ENCODE data around the gene ANKRD33.

ANKRD33 gene

DNA sequence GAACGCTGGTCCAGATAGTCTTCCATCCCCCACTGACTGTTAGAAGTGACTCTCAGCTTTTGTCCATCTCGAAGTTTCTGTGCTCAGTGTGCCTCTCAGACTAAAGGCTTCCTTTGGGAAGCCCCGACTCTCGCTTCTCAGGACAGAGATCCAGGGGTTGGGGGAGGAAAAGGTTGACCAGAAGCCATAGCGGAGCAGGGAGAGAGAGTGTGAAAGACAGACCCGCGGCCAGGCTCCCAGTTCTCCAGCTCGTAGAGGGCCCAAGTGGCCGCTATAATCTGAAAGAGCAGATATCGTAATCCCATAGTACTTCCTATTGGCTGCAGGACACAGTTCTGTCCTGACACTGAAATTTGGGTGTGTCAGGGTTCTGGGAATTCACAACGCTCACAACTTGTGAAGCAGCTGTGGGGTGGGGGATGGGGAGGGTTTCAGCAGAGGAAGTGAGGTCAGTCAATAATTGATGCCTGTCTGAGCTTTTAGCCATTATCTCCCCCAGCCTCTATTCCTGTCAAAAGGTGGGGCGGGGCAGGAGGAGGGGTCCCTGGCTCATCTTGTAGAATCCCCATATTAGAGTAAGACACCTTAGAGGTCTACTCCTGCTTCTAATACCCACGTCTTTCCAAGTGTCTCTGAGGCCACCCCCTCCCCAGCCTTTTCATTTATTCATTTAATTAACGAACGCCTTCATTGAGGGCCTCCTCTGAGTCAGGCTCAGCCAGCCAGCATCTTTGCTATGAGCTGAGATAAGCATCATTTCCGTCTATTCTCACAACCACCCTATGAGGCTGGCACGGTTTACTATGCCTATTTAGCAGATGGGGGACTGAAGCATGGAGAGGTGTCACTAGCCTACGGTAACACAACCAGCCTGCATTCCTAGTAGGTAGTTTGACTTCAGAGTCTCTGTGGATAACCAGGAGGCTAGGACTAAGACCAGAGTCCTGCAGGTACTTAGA lies 17.8 kb downstream of the ANKRD33 start:
- peak; percentile 88 for DNase-seq

DNA sequence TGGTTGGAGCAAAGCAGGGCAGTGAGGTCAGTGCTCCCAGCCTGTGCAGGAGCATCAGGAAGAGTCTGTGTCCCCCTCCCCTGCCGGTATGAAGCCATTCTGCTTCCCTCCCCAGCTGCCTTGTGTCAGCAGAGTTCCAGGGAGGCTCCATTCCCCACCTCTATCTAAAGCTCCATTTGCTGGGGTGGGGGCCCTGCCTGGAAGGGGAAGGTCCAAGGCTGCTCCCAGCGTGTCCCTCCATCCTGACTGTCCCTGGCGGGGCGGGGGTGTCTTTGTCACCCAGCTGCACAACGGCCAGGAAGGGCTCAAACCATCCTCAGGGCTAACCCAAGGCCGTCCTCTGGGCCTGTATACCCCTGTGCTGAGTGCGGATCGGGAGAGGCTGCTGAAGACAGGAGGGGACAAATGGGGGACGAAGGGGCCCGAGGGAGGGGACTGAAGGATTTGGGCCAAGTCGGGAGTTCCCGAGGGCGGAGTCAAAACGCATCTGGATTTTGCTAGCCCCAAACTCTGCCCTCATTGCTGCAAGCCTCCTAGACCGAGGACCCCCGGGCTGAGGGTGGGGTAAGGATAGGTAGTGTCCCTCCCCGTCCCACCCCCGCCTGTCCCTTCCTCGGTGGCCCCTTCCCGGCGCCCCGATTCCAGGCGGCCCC lies 18.7 kb downstream of the ANKRD33 start:
- DNase-seq: no peak

DNA sequence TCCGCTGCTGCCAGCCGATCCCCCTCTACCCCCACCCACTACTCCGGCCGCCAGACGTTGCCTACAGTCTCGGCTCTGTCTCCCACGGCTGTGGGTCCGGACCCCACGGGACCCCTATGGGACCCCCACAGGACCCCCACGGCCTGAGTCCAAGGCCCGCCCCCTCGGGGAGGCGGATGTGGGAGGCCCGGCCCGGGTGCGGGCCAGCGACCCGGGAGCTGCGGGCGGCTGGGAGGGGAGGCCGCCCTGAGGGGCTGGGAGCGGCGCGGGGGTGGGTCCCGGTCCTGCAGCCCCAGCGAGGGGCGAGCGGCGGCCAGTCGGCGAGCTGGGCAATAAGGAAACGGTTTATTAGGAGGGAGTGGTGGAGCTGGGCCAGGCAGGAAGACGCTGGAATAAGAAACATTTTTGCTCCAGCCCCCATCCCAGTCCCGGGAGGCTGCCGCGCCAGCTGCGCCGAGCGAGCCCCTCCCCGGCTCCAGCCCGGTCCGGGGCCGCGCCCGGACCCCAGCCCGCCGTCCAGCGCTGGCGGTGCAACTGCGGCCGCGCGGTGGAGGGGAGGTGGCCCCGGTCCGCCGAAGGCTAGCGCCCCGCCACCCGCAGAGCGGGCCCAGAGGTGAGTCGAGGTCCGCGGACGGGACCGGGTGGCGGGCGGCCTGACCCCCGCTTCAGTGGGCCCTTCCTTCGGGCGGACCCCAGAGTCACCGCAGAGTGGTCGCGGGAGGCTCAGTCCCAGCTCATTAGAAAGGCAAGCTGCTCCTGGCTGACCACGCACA lies 19.4 kb downstream of the ANKRD33 start, which contains the start of gene ACVRL1:
TSS of gene ACVRL1 (plus strand) at position 422 of the 773 bp plus-strand sequence. CDS start 4,971 bp downstream, outside the sequence.
- peak; percentile 78 for DNase-seq

DNA sequence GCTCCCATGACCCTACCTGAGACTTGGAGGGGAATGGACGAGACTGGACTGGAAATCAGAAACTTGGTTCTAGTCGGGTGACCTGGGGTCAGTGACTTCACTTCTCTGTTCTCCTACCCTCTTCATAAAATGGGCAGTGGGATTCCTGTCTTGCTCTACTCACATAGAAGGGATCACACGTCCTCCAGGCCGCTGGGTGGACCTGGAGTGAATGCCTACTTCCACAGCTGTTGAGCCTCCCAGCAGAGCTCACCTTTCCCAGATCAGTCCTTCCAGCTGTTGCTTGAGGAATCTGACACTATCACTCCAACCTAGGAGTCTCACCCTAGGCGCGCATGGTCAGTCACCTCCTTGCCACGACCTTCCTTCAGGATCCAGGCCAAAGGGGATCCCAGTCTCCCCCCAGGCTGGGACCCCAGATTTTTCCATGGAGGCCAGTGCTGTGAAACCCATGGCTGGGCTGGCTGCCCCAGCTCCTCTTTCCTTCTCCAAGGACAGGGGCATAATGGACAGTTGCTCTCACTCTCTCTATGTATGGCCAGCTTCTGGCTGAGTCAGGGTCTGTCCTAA lies 20.0 kb downstream of the ANKRD33 start:
- DNase-seq: no peak

DNA sequence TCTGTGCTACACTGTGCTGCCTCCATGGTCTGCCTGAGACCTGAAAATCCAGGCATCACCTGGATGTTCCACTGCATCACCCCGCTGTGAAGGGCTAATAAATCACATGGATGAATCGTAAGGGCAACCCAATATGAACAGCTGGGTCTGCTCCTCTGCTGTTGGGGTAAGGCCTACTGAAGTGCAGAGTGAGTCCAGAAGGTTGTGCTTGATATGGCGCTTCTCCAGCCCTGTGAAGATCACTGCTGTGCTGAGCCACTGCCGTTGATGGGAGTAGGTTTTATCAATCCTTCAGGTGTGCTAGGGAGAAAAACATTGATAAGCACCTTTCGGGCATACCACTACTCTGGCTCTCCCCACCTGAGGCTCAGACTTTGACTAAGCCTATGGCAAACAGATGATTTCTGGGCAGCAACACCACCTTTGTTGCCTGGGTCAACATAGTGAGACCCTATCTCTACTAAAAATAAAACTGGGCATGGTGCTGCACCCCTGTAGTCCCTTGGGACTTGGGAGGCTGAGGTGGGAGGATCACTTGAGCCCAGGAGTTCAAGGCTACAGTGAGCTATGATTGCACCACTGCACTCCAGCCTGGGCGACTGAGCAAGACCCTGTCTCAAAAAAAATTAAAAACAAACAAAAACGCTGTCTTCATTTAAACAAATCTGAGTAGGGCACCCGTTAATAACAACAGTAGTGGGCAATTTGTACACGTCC lies 21.1 kb downstream of the ANKRD33 start:
- DNase-seq: no peak

DNA sequence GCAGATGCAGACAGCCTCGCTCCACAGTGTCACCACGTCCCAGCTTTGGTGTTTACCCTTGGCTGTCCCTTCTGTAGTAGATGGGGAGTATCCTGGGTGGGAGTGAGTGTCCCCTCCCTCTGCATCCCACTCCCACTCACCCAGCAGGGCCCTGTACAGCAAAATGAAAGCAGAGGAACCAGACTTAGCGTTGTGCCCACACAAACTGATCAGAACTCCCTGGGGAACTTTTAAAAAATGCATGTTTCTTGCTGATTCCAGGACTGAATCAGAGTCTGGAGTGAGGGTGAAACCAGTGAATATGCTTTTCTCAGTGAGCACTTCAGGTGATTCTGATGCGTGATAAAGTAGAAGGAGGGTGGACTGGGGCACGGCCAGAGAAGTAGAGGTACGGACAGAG lies 22.3 kb downstream of the ANKRD33 start:
- no peak for DNase-seq

DNA sequence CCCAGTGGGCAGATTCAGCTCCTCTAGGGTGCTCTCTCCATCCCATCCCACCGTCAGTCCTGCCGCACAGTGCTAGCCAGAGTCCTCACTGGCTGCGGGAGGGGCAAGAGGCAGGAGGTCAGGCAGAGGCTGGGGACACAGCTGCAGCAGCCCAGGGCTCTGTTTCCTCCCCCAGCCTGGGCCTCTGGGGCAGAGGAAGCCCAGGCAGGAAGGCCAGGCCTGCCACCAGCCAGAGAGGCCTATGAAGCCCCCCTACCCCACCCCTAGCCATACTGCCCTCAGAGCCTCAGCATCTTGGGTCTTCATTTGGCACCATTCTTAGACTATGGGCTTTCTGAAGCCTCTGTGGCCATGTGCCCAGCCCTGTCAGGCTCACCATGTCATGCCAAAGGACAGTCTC lies 22.8 kb downstream of the ANKRD33 start:
- no peak for DNase-seq

DNA sequence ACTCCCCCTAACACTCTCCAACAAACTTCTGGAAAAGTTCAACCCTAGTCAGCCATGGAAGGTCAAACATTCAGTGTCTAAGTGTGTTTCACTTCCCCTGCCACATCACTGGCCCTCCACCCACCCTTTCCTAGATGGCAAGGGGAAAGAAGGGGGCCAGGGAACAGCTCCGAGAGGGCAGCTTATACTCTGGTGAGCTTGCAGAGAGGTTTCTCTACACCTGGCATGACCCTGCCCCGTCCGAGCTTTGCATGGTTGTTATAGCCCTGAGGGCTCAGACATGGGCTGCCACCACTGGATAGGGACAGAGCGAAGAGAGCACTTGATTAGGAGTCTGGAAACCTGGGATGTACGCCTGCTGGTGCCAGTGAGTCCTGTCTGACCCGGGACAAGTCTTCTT lies 23.4 kb downstream of the ANKRD33 start:
- no peak for DNase-seq

DNA sequence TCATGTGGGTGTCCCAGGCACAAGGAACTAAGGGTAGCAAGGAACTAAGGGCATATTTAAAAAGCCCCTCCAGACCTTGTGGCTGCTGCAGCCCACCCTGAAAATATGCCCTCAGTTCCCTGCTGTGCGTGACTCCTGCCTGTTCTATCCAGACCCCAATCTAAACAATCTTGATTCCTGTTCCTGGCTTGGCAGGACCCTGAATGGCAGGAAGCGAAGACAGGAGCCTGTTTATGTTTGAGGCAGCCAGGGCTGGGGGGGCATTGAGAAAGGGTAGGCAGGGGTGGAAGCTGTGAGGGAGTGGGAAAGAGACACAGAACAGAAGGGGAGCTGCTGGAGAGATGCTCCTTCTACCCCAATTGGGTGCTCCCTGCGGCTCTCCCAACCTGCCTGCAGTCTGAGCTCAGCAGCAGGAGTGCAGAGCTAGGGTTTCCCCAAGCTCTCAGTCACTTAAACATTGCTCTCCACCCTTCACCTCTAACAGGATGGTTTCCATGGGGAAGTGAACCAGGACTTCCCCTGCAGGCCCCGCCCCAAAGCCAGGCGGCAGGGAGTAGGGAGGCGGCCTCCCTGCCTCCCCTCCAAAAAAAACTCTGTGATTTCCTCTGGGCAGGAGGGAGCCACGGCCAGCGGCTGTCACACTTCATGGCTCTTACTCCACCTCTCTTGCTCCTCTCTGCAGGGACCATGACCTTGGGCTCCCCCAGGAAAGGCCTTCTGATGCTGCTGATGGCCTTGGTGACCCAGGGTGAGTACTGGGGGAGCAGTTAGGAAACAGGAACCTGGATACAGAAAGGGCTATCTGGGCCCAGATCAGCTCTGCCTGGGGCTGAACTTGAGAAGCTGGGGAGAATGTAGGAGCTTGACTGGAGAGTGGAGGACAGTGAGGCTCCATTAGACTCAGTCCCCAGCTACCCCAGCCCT lies 24.1 kb downstream of the ANKRD33 start:
- no peak for DNase-seq

DNA sequence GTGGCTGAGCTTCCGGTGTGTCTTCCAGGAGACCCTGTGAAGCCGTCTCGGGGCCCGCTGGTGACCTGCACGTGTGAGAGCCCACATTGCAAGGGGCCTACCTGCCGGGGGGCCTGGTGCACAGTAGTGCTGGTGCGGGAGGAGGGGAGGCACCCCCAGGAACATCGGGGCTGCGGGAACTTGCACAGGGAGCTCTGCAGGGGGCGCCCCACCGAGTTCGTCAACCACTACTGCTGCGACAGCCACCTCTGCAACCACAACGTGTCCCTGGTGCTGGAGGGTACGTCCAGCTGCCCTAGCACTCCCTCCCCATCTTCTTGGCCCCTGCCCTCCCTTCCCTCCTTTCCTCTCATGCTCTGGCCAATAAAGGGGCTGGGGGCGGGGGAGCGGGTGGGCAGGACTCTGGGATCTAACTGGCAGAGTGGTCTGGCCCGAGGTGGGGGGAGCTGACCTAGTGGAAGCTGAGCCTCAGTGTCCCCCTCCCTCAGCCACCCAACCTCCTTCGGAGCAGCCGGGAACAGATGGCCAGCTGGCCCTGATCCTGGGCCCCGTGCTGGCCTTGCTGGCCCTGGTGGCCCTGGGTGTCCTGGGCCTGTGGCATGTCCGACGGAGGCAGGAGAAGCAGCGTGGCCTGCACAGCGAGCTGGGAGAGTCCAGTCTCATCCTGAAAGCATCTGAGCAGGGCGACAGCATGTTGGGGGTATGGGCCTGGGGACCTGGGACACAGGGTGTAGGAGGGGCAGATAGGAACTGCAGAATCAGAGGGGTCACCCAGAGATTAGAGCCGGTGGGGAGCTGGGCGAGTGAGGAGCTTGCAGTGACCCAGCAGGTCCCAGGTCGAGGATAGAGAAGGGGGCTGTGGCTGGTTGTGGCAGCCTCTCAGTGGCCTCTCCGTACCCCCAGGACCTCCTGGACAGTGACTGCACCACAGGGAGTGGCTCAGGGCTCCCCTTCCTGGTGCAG lies 25.4 kb downstream of the ANKRD33 start:
- no peak for DNase-seq

DNA sequence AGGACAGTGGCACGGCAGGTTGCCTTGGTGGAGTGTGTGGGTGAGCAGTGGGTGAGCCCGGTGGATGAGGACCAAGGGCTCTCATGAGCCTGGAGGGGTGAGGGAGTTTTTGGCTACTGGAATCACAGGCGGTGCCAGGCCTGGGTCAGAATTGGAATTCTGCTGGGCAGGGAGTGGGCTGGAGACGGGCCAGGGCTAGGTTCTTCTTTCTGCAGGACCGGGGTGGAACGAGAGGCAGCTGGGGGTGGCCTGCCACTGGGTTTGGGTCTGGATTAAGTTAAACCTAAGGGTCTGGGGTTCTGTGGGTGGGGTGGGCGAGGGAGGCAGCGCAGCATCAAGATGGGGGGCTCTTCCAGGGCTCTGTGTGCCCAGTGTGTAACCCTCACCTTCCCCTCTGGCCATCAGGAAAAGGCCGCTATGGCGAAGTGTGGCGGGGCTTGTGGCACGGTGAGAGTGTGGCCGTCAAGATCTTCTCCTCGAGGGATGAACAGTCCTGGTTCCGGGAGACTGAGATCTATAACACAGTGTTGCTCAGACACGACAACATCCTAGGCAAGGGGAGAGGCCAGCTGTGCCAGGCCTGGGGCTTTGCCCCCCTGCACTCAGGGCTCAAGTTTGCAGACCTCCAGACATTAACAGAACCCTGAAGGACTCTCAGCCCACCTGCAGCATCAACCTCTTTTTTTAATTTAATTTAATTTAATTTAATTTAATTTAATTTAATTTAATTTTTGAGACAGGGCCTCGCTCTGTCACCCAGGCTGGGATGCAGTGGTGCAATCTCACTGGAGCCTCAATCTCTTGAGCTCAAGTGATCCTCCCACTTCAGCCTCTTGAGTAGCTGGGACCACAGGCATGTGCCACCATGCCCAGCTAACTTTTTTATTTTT lies 26.4 kb downstream of the ANKRD33 start:
- DNase-seq: no peak

DNA sequence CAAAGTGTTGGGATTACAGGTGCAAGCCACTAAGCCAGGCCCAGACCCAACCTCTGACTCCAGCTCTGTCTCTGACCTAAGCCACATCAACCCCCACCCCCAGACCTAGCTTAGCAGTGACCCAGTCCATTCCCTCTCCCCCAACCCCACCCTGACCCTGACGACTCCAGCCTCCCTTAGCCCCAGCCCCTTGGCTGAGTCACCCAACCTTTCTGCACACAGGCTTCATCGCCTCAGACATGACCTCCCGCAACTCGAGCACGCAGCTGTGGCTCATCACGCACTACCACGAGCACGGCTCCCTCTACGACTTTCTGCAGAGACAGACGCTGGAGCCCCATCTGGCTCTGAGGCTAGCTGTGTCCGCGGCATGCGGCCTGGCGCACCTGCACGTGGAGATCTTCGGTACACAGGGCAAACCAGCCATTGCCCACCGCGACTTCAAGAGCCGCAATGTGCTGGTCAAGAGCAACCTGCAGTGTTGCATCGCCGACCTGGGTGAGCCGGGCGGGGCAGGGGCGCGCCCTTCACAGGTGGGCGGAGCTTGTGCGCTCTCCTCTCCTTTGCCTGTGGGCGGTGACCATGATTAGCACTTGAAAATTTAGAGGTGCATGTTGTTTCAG lies 27.2 kb downstream of the ANKRD33 start:
- no peak for DNase-seq

DNA sequence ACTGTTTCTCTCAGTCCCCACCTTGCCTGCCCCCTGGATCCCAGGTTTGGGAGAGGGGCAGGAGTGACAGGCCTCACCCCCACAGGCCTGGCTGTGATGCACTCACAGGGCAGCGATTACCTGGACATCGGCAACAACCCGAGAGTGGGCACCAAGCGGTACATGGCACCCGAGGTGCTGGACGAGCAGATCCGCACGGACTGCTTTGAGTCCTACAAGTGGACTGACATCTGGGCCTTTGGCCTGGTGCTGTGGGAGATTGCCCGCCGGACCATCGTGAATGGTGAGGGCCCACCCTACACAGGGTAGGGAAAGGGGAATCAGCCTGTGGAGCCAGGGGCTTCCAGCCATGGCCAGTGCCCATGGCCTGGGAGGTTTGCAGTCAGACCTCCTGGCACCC lies 28.0 kb downstream of the ANKRD33 start:
- no peak for DNase-seq

DNA sequence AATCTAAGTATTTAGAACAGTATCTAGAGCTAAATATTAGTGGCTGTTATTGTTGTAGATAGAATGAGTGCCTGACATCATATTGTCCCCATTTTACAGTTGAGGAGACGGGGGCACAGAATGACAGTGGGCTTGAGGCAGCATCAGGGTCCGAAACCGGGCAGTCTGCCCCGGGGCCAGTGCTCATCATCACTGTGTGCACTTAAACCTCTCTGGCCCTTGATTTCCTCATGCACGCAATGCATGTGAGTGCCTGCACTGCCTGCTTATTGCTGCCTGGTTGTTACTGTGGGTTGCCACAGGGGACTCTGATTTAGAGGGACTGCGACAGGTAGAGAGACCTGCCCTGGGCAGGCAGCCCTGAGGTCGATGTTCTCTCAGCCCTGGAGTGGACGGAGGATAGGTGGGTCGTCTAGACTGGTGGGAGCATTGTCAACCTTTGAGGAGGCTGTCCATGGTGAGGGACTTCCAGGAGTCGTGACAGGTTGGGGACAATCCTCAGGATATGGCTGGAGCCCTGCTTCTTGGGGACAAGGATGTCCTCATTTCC lies 29.2 kb downstream of the ANKRD33 start:
- no peak for DNase-seq

DNA sequence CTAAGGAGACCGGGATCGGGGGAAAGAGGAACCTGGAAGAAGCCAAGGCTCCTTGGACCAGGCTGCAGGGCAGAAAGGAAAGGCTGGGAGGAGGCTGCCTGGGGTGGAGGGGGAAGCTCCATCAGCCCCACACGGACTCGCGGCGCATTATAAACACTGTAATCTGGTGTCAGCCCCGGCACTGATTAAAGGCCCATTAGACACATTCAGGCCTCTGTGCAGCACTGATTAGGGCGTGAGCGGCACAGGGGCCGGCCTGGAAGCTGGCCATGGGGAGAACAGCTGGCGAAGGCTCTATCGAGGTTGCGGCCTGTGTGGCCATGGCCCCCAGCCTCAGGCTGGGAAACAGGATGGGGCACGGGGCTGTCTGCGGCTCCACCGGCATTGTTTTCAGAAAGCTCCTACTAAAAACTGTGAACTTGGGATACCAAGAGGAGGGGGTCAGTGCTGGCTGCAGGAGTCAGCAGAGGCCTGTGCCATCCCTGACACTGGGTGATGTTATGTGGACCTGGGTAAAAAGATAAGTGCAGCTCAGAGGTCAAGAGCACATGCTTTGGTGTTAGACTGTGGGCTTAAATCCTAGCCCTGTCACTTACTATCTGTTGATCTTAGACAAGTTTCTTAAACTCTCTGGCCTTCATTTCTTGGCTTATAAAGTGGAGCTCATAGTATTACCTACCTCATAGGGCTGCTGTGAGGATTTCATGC lies 30.0 kb downstream of the ANKRD33 start:
- DNase-seq: no peak

DNA sequence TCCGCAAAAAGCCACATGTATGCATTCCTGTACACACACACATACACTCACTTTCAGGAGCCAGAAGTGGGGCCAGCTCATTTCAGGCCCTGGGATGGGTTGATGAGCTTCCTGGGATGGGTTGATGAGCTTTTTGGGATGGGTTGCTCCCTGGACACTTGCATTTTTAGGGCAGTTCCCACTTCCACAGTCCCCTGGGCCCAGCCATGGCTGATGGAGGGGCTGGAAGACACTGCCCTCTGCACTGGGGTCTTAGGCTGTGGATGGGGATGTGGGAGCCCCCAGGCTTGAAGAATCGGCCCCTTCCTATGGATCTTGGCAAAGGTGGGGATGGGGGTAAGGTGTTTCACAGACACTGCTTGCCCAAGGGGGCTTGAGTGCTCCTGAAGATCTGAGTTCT lies 32.1 kb downstream of the ANKRD33 start:
- no peak for DNase-seq

DNA sequence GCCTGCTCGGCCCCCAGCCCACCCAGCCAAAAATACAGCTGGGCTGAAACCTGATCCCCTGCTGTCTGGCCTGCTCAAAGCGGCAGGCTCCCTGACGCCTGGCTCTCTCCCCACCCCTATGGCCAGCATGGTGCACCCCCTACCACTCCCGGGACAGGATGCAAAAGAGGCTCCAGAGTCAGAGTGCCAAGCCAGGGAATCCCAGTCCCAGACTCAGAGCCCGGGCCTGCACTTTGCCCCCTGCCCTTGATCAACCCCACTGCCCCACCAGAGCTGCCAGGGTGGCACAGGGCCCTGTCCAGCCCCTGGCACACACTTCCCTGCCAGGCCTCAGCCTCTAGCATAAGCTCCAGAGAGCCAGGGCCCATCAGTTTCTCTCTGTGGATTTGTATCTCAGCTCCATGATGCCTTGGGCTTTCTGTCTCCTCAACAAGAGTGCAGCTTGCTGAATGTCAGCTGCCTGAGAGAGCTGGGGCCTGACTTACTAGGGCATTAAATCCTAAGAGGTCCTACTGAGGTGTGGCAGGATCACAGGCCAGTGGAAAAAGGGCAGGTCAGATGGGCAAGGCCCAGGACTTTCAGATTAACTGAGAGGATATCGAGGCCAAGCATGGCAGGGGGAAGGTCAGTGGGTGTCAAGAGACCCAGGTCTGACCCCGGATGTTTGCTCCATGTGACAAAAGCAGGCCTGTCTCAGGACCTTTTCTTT lies 33.3 kb downstream of the ANKRD33 start:
- DNase-seq: peak; percentile 70
